Gastroesophageal sphincter (tissue), 4 donors: ENCODE data around the gene AKIRIN1. TPM values are rescaled to one million over a fixed set of nuclear protein-coding genes. Genes with fewer than 3 reads are reported as not detected.
"Not testable (repeated sequence)": the region's sequence is repeated elsewhere in the genome, so short reads cannot be mapped to it uniquely, and the experiment has no call there.

Experiments used
- ATAC-seq: fragments of 150-250 bp; one replicate; pipeline ENCODE4 v1.9.1; 2016; ENCODE audit warnings: mild to moderate bottlenecking, moderate library complexity
- H3K27ac ChIP-seq, 4 donors: fragments of 200-600 bp; sonication (generic) in 3 of 4; 1 replicate in 3 of 4; 2 replicates in 1 of 4; pipeline ENCODE4 v1.5.1; 2016 to 2019
- H3K27me3 ChIP-seq: fragments of 200-600 bp; sonication (generic); one replicate; pipeline ENCODE4 v1.5.1; 2019
- H3K36me3 ChIP-seq, 2 donors: fragments of 200-600 bp; sonication (generic); one replicate each; pipeline ENCODE4 v1.5.1; 2019; ENCODE audit warnings: control low read depth in 1 of 2
- H3K4me1 ChIP-seq, 3 donors: fragments of 200-600 bp; sonication (generic); 1 replicate in 2 of 3; 2 replicates in 1 of 3; pipeline ENCODE4 v1.5.1; 2016 to 2019; ENCODE audit warnings: control low read depth in 2 of 3
- H3K4me3 ChIP-seq, 2 donors: fragments of 200-600 bp; sonication (generic); one replicate each; pipeline ENCODE4 v1.5.1; 2019; ENCODE audit warnings: mild to moderate bottlenecking in 1 of 2, moderate library complexity in 1 of 2
- H3K9me3 ChIP-seq, 3 donors: fragments of 200-600 bp; sonication (generic); one replicate each; pipeline ENCODE4 v1.5.1; 2017 to 2019; ENCODE audit warnings: control low read depth in 2 of 3
- CTCF ChIP-seq, 4 experiments: fragments of 200-600 bp in 2 of 4; fragments of 450-650 bp in 2 of 4; sonication (generic) in 1 of 4; IDR thresholded peaks; one replicate each; pipeline ENCODE4 v1.5.1; 2017 to 2019; ENCODE audit warnings: antibody characterized with exemption in 4 of 4, mild to moderate bottlenecking in 2 of 4, moderate library complexity in 2 of 4
- EP300 ChIP-seq: sonication (generic); formaldehyde crosslinking; IDR thresholded peaks from one replicate; pipeline ENCODE4 v1.6.1; 2017; ENCODE audit warnings: antibody characterized with exemption, mild to moderate bottlenecking
- POLR2A ChIP-seq, 2 donors: fragments of 450-650 bp; IDR thresholded peaks; one replicate each; pipeline ENCODE4 v1.6.1; 2017; ENCODE audit warnings: antibody characterized with exemption in 2 of 2, mild to moderate bottlenecking in 2 of 2, moderate library complexity in 1 of 2
- POLR2AphosphoS5 ChIP-seq: sonication (generic); formaldehyde crosslinking; IDR thresholded peaks from one replicate; pipeline ENCODE4 v1.6.1; 2017; ENCODE audit warnings: antibody characterized with exemption
- WGBS, 2 donors: methylation state at CpG; one replicate each; pipeline ENCODE4 v1.1.5; 2018; ENCODE audit warnings: low coverage in 1 of 2; 5-methylcytosine and 5-hydroxymethylcytosine counted together
- small RNA-seq, 4 donors: library from RNA; depleted of rRNA; stranded (forward); fragments of <200 nt; gene quantifications; one replicate each; pipeline ENCODE3, GENCODE V24; 2016
- total RNA-seq, 4 donors: library from RNA; depleted of rRNA; stranded (reverse); fragments of >200 nt; gene quantifications; one replicate each; pipeline ENCODE4 v1.1.0, GENCODE V29; 2016

AKIRIN1 gene
- total RNA-seq, 4 donors from 2014 or later: 52.5 to 74.3 (median 63.6) TPM

- Histone ChIP-seq H3K4me3 (no peak overlapping the region), H3K27ac (peak overlapping the region in 3 of 4 donors; percentile 63 to 73 (median 67)), H3K9me3 (no peaks in the 10 kb centered on the region), H3K4me1 (peaks cover 0 to 6% (median 0%) of the 10 kb centered on the region in 3 donors), H3K36me3 (peaks cover 0 to 51% of the 10 kb centered on the region in 2 donors), H3K27me3 (no peaks in the 10 kb centered on the region)
- TF ChIP-seq POLR2A (IDR thresholded peaks at IDR 0.05) (no peak), POLR2AphosphoS5 (peak; percentile 29)
- 52 to 67% methylated on average over 5 to 10 of the region's 12 CpGs for WGBS, 2 donors
- peak; percentile 94 for ATAC-seq
Measured at GRCh38 chr1:39047374-39048229, 56.5 kb downstream of the AKIRIN1 start.

GRCh38 chr1:39048745-39049370, 57.8 kb downstream of the AKIRIN1 start:
- H3K27ac ChIP-seq: peak overlapping the region in 3 of 4 donors; percentile 20 to 73 (median 67)
- H3K36me3 ChIP-seq: peaks cover 0 to 39% of the 10 kb centered on the region in 2 donors
- no peaks in the 10 kb centered on the region for H3K27me3 ChIP-seq
- no peak overlapping the region for H3K4me3 ChIP-seq
- H3K9me3 ChIP-seq: no peaks in the 10 kb centered on the region
- H3K4me1 ChIP-seq: peaks cover 0 to 6% (median 0%) of the 10 kb centered on the region in 3 donors
- 37 to 86% methylated on average over 2 of the region's 7 CpGs for WGBS, 2 donors
- no peak for TF ChIP-seq POLR2A (IDR thresholded peaks at IDR 0.05)
- ATAC-seq: no peak

GRCh38 chr1:39050001-39050400, 58.9 kb downstream of the AKIRIN1 start:
- no peak for ATAC-seq
- H3K27me3 ChIP-seq: no peaks in the 10 kb centered on the region
- TF ChIP-seq EP300: no peak
- TF ChIP-seq POLR2A (IDR thresholded peaks at IDR 0.05): no peak
- no peak for TF ChIP-seq POLR2AphosphoS5
- no peak for TF ChIP-seq CTCF (IDR thresholded peaks at IDR 0.05)
- no peak overlapping the region for H3K27ac ChIP-seq
- H3K4me3 ChIP-seq: no peak overlapping the region
- H3K36me3 ChIP-seq: peaks cover 0 to 30% of the 10 kb centered on the region in 2 donors
- H3K9me3 ChIP-seq: no peaks in the 10 kb centered on the region
- peaks cover 0 to 6% (median 0%) of the 10 kb centered on the region in 3 donors for H3K4me1 ChIP-seq
- 74% methylated on average over 2 of the region's 4 CpGs; no CpG with 5 or more reads in 1 of the 2 donors for WGBS, 2 donors

GRCh38 chr1:39051193-39051850, 60.2 kb downstream of the AKIRIN1 start:
- 82 to 96% methylated on average over 4 to 7 of the region's 11 CpGs for WGBS, 2 donors
- not testable (repeated sequence) for H3K4me3 ChIP-seq, ATAC-seq, H3K9me3 ChIP-seq, H3K27me3 ChIP-seq, H3K4me1 ChIP-seq, H3K27ac ChIP-seq
- H3K36me3 ChIP-seq: peaks cover 0 to 26% of the 10 kb centered on the region in 2 donors

GRCh38 chr1:39051956-39052355, 60.9 kb downstream of the AKIRIN1 start:
- 100% methylated on average over 1 to 3 of the region's 4 CpGs for WGBS, 2 donors
- TF ChIP-seq CTCF (IDR thresholded peaks at IDR 0.05): no peak
- TF ChIP-seq POLR2AphosphoS5: no peak
- TF ChIP-seq EP300: no peak
- TF ChIP-seq POLR2A (IDR thresholded peaks at IDR 0.05): no peak
- H3K27ac ChIP-seq: no peak overlapping the region
- H3K4me1 ChIP-seq: peaks cover 0 to 4% (median 0%) of the 10 kb centered on the region in 3 donors
- ATAC-seq: no peak
- no peaks in the 10 kb centered on the region for H3K9me3 ChIP-seq
- no peak overlapping the region for H3K4me3 ChIP-seq
- peaks cover 0 to 20% of the 10 kb centered on the region in 2 donors for H3K36me3 ChIP-seq
- H3K27me3 ChIP-seq: no peaks in the 10 kb centered on the region

- ATAC-seq, H3K9me3 ChIP-seq, H3K27me3 ChIP-seq, H3K4me3 ChIP-seq, H3K36me3 ChIP-seq, H3K27ac ChIP-seq, H3K4me1 ChIP-seq: not testable (repeated sequence)
- WGBS, 2 donors: 91 to 93% methylated on average over 8 of the region's 8 CpGs
Measured at GRCh38 chr1:39055213-39055710, 64.2 kb downstream of the AKIRIN1 start.

Small RNAs within 50 kb of the gene (small RNA-seq; reads per million reads assigned to genes)
- gene RF00019: 0 reads per million in 4 donors

Other genes with a start within 250 kb of the AKIRIN1 start
- gene RRAGC, start 131.5 kb upstream of the AKIRIN1 start, total RNA-seq: 10 to 100 TPM; 19.5 to 25.0 (median 20.5) TPM
- 10 to 100 TPM; 19.3 to 25.8 (median 21.5) TPM for gene MYCBP, start 117.9 kb upstream of the AKIRIN1 start, total RNA-seq
- not detected for gene GJA9, start 109.7 kb upstream of the AKIRIN1 start, total RNA-seq
- 1 to 10 TPM in 1 of 4 donors, under 1 TPM in 2, not detected in 1; 0.30 to 1.2 (median 0.94) TPM for gene RHBDL2, start 49.4 kb upstream of the AKIRIN1 start, total RNA-seq
- gene NDUFS5, start 35.1 kb downstream of the AKIRIN1 start, total RNA-seq: 100 to 1,000 TPM; 300 to 553 (median 521) TPM
- gene MACF1, start 213.4 kb downstream of the AKIRIN1 start, total RNA-seq: 100 to 1,000 TPM; 454 to 752 (median 541) TPM